Measurements from ENCODE around the gene PPP1CA.

The PPP1CA gene

GRCh38 chr11:67401495-67402191 lies at the start of gene PPP1CA:
Gene PPP1CA (minus strand): TSS chr11:67401858. CDS start chr11:67401782, 76 bp downstream.
- peak; percentile 95 for DNase-seq

DNA sequence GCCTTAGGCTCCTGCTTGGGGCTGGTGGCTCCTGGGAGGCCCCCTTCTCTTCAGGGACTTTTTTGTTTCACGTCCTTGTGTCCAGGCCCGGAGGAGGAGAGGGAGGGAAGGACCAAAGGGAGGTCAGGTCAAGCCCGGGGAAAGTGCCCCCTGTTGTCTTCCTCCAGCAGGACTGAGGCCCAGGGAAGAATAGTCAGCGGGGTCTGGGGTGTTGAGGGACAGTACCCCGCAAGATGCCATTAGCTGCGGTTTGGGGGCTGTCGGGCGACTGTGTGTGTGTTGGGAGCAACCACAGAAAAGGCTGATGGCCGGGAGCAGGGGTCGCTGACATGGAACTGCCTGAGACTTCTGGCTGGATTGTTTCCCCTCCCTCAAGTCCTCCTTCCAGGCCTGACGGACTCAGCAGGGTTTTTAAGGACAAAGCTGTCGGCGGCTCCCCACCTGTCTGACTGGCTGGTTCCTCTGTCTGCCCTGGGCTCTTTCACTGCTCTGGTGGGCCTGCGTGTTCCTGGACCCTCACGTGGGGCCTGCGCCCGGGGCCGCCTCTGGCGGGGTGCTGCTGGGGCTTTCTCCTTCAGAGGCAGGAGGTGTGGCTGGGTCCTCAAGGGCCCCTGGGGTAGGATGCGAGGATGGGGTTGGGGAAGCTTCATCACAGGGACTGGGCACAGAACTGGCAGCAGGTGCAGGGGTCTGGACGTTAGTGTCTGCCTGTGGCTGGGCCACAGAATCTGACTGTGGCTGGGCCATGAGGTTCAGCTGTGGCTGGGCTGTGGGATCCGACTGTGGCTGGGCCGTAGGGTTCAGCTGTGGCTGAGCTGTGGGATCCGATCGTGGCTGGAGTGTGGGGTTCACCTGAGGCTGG lies 49.4 kb upstream of the PPP1CA start:
- no peak for DNase-seq

GRCh38 chr11:67449116-67449844 lies 47.6 kb upstream of the PPP1CA start:
- no peak for DNase-seq

GRCh38 chr11:67448220-67448609 lies 46.6 kb upstream of the PPP1CA start:
- no peak for DNase-seq

GRCh38 chr11:67445515-67445914 lies 43.9 kb upstream of the PPP1CA start:
- no peak for DNase-seq

DNA sequence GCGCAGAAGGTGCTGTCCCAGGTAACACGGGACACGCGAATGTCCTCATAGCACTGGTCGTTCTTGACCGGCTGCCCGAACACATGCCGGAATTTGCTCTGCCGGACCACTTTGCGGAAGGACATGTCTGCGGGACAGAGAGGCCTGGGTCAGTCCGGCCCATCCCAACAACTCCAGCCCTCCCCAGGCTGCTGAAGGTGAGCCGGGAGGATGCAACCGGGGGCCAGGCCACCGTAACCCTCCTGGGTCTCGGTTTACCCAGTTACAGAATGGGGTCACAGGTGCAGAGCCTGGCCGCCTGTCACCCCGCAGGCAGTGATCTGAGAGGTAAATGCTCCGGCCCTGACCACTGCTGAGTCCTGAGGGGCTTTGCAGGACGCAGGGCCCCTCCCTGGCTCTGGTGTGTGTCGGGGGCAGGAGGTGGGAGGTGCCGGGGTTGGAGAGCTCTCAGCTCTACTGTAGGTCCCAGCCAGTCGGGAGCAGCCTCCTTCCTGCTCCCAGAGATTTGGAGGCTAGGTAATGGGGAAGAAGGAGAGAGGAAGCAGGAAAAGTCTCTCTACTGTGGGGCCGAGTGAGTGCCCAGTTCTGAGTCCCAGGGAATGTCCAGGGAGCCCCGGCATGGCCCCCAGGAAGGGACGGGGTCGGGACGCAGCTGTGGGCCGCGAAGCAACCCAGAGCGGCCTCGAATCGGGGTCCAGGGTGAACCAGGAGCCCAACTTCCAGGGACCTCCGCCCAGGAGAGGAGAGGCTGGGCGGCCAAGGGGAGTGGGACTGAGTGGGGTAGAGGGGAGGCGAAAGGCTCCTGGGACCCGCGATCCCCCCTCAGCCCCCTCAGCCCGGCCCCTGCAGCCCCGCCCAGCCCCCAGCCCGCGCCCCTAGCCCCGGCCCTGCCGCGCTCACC lies 41.1 kb upstream of the PPP1CA start:
- no peak for DNase-seq

DNA sequence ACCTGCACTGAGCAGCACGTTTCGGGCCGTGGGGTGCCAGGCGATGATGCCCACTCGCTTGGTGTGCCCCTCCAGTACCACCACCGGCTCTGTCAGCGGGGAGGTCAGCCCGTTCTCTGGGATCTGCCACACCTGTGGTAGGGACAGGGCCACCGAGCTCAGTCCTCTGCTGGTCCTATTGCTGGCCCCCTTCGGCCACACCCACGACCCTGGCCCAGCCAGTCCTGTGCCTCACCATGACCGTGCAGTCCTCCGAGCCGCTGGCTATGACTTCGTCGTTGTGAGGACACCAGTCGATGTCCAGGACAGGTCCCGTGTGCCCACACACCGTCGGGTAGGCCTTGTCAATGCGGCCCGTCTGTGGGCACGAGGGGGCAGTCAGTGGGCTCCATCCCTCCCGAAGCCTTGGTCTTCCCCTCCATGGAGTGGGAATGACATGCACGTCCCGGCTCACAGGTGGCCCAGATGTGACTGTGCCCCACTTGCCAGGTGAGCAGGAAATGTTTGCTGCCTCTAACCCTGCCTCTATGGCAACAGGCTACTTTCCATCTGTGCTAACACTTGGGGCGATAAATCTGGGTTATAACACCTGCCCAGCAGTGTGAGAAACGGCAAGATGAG lies 40.2 kb upstream of the PPP1CA start:
- DNase-seq = no peak

- DNase-seq = no peak
Observed at GRCh38 chr11:67441098-67441563, 39.5 kb upstream of the PPP1CA start.

DNA sequence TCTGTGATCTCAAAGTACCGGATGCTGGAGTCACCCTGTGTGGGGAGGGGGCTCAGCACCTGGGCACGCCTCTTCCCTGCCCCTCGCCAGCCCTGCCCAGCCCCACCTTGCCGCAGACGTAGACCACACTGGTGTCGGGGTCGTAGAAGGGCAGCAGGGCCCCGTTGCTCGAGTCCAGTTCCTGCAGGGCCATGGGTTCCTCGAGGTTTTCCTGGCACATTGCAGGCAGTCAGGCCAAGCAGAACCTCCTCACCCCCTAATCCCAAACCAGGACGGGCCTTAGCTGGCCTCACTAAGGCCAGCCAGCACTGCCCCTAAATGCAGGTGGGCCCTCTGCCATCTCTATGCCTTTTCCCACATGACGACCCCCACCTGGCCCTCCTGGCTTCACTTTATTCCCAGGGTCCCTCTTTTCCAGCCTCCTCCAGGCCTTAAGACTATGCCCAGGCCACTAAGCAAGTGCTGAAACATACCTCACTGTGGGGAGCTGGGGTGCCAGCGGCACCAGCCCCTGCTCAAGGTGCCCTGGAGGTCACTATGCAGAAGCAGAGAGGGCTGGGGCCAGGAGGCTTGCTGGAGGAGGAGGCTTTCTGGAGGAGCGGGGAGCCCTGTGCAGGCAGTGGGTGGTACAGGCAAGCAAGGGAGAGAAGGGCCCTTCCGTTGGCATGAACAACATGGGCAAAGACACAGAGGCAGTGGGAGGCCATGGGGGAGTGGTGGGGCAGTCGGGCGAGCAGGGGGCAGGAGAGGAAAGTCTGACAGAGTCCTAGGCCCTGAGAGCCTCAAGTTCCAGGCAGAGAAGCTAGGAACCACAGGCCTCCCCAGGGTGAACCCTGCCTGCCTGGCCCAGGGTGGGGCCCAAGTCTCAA lies 38.8 kb upstream of the PPP1CA start:
- DNase-seq = no peak

GRCh38 chr11:67439321-67440228 lies 37.9 kb upstream of the PPP1CA start:
- DNase-seq = no peak

- DNase-seq = no peak
Observed at GRCh38 chr11:67438158-67438902, 36.7 kb upstream of the PPP1CA start.

DNA sequence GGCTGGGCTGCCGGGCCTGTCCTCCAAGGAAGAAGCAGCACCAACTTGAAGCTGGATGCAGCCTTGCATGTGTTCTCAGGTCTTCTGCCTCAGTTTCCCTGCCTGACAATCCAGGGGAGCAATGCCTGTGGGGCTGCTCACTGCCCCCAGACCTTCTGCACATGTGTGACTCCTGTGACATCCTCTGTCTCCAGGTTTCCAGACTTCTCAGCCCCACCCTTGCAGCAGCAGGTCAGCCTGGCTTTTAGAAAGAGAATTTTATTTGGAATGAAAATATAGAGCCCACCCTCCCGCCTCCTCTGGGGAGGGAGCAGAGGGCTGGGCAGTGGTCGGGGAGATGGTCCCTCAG lies 36.1 kb upstream of the PPP1CA start:
- DNase-seq = no peak

GRCh38 chr11:67437082-67437808 lies 35.6 kb upstream of the PPP1CA start, which contains the start of gene PTPRCAP:
Gene PTPRCAP (minus strand): TSS chr11:67437682. CDS start chr11:67437619, 63 bp downstream.
- no peak for DNase-seq

- no peak for DNase-seq
Observed at GRCh38 chr11:67436459-67437081, 34.9 kb upstream of the PPP1CA start.

DNA sequence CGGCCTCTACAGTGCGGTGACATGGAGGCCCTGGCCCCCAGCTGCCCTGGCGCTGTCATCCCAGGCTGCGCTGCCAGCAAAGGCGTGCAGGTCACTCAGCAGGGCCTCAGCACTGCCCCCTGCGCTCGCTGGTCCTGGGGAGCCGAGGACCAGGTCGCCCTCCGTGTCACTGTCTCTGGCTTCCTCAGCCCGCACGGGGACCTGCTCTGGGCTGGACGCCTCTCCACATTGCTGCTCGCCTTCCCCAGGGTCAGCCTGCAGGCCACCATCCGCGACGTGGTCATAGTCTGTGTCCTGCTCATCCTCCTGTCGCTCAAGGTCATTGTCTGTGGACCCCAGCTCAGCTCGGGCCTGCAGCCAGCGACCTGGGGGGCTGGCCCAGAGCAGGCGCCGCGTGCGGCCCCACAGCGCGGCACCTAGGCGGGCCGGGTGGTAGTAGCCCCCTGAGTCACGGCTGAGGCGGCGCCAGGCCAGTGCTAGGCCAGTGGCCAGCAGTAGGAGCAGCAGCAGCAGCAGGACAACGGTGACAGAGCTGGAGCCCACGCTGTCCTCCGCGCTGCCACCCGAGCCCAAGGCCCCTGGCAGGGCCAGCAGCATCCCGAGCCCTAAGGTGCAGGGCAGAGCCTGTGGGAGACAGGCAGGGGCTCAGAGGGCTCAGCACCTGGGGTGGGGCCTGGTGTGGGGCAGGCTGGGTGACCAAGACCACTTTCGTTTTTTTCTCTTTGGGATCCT lies 34.2 kb upstream of the PPP1CA start:
- no peak for DNase-seq

DNA sequence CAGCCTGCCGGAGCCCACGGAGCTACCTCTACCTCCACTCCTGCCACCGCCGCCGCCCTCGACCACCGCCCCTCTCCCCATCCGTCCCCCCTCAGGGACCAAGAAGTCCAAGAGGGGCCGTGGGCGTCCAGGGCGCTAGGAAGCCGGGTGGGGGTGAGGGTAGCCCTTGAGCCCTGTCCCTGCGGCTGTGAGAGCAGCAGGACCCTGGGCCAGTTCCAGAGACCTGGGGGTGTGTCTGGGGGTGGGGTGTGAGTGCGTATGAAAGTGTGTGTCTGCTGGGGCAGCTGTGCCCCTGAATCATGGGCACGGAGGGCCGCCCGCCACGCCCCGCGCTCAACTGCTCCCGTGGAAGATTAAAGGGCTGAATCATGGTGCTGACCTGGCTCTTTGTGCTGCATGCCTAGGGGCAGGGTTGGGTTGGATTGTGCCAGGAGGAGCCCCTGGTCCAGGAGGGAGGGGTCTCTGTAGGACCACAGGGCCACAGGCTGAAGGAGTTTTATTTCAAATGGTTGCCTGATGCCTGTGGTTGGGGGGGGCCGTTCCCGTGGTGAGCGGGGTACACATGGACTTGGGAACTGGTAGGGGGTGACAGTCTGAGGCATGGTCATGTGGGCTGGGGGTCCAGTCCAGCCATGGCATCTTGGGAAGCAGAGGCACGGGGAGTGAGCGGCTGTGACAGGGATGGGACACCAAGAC lies 33.5 kb upstream of the PPP1CA start:
- DNase-seq = no peak

All from eye (tissue), 1 donor.